ENCODE data around the gene MAD1L1.

The MAD1L1 gene

DNA sequence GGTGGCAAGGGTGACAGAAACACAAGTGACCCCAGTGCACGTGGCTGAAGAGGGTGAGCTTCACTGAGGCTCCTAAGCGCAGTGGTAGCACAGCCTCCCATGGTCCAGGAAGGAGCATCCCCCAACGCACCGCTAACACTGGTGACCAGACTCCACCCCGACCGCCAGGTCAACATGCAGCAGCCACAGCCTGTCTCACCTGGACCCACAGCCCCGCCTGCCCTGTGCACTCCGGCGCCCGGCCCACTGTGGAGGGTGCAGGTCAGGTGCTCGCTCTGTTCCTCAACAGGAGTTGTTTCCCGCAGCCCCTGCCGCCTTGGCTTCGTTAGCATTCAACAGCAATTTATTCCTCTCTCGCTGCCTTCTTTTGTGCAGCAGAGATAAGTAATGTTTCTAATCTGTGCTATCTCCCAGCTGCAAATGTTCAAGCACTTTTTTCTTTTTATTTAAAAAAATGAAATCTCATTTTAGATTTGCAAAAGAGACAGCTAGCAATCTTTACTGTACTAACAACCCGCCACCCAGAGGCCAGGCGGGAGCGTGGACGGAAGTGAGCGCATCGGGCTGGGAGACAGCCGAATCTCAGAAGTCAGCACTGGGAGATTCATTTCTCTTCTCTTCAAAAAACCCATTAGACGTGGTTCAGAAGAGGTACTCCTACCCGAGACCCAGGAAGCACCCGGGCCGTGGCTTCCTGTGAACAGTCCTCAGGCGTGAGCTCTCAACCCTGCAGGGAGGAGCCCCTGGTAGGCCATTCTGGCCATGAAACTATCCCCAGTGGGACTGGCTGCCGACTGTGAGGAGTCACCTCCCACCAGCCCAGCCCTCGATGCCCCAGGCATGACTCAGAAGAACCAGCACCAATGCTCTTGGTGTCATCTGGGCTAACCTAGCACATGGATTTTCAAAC lies 133.4 kb downstream of the MAD1L1 start:
- DNase-seq = peak; percentile 20 to 57

DNA sequence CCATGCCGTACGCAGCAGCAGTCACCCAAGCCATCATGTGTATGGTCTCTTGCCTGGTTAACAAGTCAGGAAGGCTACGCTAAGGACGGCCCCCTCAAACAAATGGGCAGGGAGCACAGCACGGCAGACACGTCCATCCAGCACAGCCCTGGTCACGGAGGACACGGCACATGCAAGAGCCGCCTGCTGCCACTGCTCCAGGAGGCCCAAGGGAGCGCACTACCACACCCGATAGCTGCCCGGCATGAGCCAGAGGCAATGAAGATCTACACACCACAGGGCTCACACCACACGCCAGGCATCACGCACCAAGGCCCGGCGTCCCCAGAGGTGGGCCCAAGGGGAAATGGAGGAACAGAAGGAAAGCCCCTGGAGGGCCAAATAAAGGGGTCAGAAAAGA lies 134.2 kb downstream of the MAD1L1 start:
- no peak for DNase-seq

DNA sequence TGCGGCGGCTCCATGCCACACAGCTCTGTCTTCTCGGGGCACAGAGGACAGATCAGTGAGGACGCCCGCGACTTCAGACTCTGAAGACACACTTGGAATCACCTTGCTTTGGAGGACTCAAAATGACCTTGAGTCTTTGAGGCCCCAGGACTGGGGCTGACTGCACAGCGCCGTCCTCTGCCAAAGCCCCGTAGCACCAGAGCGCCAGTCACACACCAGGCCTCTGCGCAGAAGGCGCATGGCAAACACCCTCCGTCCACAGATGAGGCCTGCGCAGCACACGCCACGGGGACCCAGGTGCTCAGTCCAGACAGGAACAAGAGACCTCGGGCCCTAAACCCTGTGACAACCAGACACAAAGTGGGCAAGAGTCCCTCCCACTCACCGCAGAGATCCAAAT lies 134.7 kb downstream of the MAD1L1 start:
- DNase-seq = no peak

DNA sequence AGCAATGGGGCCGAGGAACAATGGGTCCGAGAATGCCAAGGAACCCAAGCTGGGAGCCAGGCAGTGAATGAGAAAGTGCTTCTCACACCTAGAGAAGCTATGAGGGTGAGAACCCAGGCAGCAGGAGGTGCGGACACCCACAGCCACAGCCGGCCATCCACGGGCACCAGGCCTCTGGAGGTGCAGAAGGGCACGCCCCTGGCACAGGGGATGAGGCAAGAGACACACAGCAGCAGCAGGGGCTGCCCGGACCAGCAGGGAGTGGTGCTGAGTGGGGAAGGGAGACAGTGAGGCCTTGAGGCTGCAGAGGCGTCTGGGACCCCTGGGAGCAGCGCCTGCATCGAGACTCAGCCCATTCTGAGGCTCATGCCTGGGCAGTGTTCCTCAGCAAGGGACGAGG lies 135.3 kb downstream of the MAD1L1 start:
- DNase-seq = no peak

DNA sequence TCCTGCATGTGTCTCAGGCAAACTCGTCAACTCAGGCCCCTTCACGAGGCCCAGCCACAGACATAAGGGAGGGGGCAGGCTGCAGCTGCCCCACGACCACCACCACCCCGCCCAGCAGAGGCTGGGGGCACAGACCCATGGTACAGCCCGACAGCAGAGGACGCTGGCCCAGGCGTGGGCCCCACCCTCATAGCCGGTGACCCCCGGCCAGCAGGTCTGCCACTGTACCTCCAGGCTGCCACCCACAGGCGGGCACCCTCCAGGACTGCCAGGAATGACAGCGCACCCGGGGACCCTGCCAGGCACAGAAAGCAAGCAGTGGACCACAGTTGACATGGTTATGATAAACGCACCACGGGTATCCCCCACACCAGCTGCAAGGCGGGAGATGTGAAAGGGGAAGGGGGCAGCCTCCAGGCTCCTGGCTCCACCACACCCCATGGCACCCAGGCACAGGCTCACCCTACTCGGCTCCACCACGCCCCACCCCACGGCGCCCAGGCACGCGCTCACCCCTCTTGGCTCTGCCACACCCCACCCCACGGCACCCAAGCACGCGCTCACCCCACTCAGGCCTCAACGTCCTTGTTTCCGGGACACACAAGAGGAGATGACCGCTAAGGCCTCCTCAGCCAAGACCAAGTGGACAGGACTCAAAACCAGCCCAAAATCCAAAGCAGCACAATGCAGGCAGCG lies 135.9 kb downstream of the MAD1L1 start:
- no peak for DNase-seq

DNA sequence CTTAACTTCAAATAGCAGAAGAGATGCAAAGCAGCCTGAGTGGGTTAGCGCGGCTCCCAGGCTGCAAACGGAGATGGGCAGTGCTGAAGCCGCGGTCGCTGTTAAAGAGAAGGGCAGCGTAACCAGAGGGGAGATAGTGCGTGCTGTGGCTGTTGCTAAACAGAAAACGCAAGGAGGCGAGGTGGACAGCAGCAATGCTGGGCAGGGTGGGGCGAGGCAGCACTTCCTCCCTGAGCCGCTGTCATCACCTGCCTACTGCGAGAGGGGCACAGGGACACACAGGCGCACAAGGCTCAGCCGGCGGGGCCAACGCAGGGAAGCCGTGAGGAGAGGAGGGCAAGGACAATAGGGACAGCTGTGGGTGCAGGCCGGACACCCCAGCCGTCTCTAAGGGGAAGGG lies 137.3 kb downstream of the MAD1L1 start:
- DNase-seq = no peak

DNA sequence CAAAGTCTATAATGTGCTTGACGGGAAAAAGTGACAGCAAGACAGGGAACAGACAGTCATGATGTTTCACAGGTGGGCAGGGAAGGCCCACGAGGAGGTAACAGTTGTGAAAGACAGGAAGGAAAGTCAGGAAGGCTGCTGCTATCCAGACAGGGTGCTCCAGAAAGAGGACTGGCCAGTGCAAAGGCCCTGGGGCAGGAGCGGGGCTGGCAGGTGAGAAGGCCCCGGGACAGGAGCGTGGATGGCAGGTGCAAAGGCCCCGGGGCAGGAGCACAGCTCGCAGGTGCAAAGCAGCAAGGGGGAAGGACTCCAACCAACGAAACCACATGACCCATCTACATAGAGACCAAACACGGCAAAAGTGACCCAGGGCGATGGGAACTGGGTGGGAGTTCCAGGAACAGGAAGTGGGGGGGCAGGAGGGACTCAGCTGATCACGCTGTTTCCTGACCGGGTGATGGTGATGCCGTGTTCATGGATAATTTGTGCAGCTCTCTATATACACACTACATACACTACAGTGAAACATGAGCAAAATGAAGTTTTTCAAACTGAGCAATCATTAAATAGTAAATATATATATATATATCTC lies 138.2 kb downstream of the MAD1L1 start:
- no peak for DNase-seq

DNA sequence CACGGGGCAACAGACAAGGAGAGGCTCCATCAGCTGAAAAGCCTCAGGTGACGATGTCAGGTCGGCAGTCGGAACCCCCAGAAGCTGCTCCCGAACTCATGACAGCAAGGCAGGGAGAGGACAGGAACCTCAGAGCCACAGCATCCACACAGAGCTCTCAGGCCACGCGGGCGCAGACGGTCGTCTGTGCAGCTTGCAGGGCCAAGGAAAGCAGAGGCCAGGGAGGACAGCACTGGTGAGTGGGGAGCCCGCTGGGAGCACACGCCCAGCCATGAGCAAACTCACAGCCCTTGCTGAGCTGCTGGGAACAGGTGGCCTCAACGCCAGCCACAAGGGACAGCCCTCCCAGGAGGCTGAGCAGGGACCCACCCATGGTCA lies 138.9 kb downstream of the MAD1L1 start:
- no peak for DNase-seq

DNA sequence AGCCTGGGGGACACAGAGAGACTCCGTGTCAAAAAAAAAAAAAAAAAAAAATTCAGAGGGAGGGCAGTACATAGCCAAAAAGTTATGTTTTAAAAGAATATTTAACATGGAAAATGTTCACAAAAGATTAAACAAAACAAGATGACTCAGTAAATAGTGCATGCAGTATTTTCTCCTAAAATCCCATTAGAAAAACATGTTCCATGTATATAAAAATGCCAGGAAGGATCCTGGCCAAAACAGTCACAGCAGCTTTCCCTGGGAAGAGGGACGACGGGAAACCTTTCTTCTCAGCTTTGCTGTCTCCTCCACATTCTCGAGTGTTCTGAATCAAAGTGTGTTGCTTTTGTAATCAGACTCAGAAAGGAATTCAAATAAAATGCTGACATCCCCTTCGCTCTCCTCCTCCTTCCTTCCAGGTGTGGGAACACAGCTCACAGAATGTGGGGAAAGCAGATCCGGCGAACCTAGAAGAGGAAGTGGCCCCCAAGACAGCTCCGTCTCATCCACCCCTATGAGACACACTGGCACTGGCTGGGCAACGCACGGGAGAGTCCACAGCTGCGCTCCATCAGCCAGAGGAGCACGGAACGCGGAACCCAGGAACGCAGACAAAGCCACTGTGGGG lies 139.4 kb downstream of the MAD1L1 start:
- no peak for DNase-seq

DNA sequence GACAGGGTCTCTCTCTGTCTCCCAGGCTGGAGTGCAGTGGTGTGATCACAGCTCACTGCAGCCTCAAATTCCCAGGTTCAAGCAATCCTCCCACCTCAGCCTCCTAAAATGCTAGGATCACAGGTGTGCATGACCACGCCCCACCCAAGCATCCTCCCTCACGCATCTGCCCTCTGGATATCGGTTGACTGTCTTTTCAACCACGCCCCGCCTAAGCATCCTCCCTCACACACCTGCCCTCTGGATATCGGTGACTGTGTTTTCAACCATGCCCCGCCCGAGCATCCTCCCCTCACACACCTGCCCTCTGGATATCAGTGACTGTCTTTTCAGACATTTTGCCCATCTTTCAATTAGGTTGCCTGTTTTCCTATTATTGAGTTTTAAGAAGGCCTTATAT lies 140.5 kb downstream of the MAD1L1 start:
- no peak for DNase-seq

DNA sequence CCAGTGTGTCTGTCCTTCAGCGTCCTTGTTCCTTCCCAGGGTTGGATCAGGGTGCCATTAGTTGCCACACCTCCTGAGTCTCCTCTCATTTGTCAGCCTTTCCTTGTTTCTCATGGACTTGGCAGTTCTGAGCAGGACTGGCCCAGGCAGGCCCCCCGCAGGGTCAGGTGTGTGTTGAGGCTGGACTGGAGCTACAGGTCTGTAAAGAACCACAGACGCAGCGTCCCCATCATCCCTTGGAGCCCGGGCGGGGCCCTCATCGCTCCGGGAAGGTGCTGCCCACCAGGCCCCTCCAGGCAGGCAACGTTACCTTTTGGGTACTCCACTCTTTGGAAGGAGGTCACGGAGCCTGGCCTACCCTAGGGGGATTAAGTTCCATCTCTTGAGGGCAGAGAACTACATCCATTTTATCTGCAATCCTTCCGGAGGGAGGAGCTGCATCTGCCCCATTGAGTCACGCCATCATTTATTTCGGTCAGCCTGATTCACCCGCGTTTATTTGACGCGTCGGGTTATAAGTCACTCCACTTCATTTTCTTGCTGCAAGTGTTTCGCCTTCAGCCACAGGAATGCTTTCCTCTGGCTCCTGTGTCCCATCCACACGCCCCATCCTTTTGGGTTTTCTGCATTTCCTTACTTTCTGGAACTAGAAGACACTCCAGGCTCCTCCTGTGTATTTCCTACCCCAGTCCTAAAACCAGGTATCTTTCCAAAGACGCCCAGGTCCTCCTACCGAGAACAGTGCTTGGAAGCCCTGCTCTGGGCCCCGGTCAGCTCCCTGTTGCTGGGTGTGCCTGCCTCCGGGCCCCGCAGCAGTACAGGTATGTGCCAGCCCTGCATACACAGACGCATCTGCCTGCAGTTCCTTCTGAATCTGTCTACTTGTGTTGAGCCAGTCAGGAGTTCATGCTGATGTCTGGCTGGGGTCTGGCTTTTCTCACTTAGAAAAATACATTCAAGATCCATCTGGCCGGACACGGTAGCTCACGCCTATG lies 141.9 kb downstream of the MAD1L1 start:
- DNase-seq = no peak

DNA sequence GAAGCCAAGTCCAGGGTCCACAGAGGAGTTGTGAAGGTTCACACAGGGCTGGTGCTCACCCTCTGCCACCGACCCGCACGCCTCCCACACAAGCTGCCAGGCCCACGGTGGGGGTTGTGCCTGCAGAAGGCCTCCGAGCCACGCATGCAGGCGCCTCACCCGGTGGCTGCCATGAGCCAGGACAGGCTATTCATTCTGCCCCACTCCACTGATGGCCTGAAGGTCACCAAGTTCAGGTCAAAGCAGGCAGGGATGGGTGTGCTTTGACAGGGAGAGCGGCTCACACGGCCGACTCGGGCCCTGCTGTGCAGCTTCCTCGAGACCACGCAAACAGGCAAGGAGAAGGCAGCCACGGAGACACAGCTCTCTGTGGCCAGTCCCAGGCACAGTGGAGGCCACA lies 143.9 kb downstream of the MAD1L1 start:
- no peak for DNase-seq

DNA sequence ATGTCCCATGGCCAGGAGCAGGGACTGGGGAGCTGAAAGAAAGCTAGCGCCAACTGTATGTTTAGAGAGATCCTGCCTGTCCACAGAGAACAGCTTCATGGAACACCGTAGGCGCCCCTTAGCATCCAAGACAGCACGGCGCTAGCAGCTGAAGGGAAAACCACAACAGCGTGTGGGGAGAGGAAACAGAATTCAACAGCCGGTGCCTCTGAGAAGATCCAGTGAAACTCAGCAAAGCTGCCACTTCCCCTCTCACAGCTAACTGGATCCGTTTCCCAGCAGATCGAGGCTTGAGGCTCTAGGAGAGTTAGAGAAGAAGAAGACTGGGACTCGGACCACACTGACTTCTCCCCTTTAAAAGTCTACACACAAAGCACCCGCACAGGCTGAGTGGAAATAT lies 145.0 kb downstream of the MAD1L1 start:
- no peak for DNase-seq

DNA sequence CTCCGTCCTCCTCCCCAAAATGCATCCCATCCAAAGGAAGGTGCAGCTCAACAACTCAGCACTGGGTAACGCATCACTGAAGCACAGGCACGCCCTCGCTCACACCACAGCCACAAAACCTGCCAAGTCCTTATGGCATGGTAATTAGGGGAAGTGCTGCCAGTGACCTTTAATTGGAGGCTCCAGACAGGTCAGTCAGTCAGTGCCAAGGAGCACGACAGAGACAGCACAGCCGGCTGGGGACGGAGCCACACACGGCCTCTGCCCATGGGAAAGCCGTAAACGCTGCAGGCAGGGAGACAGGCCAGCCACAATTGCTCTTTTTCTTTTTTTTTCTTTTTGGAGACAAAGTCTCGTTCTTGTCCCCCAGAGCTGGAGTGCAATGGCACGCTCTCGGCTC lies 146.5 kb downstream of the MAD1L1 start:
- no peak for DNase-seq

DNA sequence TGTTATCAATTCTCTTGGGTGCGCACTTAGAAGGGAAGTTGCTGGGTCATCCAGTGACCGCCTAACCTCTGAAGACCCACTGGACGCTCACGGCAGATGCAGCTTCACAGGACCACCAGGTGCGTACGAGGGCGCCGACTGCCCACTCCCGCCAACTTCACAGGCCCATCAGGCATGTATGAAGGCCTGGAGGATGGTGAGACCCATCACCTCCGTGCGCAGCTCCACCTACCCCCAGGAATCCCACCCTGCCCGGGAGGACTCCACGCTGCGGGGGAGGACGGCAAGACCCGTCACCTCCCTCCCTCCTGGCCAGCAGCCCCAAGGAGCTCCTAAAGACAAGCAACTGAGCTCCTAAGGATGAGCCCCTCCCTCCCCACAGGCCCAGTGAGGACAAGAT lies 146.9 kb downstream of the MAD1L1 start:
- no peak for DNase-seq

DNA sequence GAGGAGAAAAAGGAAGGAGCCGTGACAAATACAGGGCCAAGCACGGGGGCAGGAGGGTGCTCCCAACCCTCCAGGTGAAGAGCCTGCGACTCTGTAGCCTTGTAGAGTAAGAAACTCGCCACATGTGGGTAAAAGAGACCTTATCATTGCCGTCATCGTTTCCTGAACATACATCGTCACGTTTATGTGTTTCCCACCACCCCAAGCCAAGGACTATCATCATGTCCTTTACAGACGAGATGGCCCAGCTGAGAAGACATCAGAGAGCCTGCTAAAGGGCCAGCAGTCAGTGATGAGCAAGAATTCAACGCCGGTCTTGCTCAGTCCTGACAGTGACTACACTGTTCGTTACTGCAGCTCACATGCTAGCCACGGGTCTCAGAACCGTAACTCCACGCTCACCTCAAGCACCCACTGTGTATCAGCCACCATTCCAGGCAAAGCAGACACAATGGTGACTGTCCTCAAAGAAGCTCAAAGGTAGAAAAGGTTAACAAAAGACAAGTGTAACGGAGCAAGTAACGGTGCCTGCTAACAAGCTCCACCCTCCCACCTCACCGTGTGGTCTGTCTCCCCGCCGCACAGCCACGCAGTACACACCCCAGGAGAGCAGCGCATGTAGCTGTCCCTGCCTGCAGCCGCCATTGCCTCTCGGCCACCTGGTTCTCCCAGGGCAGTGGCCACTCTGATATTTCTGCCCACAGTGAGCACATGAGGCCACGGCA lies 147.8 kb downstream of the MAD1L1 start:
- DNase-seq = no peak

DNA sequence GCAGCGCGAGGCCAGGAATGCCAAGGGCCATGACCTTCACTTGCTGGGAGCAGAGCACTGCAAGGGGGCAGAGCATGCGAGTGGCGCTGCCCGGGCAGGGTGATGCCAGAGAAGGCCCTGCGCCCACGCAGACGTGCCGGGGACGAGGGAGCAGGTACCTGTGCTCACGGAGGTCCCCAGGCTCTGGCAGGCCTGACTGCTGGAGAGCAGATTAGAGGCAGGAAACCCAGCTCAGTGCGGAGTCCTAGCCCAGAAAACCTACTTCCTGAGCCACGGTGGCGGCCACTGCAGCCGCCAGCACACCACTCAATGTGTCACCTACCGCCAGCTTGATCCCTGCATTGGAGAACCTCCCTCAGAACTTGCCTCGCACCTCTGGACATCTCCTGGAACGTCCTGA lies 148.4 kb downstream of the MAD1L1 start:
- DNase-seq = no peak

DNA sequence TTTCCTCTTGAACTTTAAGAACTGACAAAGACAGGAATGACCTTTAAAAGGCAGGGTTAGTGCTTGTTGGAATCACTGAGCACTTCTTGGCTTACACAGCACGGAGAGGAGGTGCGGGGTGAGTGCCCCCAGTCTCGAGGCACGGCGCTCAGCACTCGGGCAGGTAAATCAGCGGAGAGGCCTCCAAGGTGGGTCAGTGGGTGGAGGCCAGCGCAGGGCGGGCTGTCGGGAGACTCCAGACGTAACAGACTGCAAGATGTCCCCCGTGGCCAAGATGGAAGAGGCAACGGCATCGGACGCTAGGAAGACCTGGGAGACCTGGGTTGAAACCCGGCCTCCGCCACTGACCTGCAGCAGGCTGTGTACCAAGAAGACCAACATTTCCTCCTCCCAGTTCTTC lies 149.4 kb downstream of the MAD1L1 start:
- DNase-seq = no peak

DNA sequence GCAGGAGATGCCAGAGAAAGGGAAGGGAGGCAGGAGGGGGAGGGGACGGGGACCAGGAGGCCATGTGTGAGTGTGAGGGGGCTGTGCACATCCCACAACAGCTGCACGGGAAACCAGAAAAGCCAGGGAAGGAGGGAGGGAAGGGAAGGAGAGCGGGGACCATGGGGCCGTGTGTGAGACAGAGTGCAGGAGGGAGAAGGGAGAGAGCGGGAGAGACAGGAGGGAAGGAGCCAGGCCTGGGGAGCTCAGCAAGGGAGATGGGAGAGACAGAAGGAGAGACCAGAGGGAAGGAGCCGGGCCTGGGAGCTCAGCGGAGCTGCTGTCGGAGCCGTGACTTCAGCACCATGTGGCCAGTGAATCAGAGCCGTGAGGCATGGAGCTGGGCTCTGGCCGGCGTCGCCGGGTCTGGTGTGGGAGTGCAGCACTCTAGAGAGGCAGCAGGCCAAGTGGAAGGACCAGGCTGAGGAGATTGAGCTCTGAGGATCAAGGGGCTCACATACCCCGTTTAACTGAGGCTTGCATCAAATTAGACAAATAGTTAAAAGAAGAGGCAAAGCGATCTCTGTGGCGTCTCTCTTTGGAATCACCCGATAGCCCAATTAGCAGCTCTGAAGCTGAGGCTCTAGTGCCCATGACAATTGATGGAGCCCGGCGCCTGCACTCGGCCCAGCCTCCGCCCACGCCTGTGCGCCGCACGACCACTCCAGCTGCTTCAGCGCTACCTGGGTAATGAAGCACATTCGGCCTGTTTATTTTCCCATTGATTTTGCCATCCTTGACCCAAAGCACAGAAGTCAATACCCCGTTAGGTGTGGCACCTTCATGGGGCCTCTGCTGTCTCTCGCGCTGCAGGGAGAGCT lies 150.4 kb downstream of the MAD1L1 start:
- DNase-seq = no peak

DNA sequence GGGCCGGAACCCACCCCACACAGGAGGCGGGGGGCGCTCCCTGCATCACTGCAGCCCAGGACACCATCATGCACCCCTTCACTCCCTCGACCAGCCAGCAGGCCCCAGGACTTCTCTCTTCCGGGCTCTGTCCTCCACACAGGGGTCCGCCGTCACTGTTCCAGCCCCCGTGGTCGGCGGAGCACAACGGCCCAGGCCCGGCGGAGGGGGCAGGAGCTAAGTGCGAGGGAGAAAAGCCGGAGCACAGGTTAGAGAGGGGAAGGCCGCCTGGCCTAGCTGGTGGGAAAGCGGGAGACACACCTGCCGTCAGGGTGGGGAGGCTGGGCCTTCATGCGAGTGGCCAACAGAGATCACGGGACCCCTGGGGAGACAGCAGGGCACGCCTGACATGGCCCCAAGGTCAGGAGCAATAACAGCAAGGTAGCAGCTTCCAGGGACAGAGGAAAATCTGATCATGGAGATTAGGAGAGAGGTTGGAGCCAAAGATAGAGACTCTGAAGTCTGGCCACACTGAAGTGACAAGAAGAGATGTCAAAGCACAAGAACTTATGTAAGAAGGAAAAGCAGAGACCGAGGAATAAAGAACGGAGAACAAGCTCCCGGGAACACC lies 151.1 kb downstream of the MAD1L1 start:
- DNase-seq = no peak
